Measurements from ENCODE around the gene ADAMTS16.

Gene ADAMTS16

DNA sequence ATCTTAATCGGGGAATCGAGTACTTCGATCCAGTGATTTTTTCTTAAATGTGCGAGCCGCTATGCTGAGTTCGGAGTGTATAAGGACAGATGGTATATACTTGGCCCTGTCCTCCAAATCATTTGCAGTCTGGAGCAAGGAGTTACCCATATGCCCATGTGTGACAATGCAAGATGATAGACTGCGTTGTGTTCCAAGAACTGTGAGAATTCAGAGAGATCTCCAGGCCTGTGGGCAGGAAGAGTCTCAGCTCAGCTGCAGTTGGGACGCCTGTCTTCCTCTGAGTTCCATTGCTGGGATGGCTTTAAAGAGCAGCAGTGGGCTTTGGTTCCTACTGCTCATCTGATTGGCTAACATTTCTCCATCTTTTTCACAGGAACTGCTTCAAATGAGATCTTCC, 106.6 kb downstream of the ADAMTS16 start:
- Mint-ChIP-seq H3K36me3 (ENCODE audit: low read depth) (no peaks in the 10 kb centered on the region), H3K9me3 (peaks cover 14% of the 10 kb centered on the region), H3K27me3 (no peaks in the 10 kb centered on the region)

GRCh38 chr5:5250758-5251157, 110.6 kb downstream of the ADAMTS16 start:
- no peak overlapping the region for H3K4me3 Mint-ChIP-seq
- intact Hi-C loops (cut with micrococcal nuclease): no loop called here
- H3K9me3 Mint-ChIP-seq: peaks cover 39% of the 10 kb centered on the region
- H3K4me1 Mint-ChIP-seq (ENCODE audit: low read depth): no peaks in the 10 kb centered on the region
- H3K27me3 Mint-ChIP-seq: no peaks in the 10 kb centered on the region
- H3K27ac Mint-ChIP-seq: no peak overlapping the region
- H3K36me3 Mint-ChIP-seq (ENCODE audit: low read depth): no peaks in the 10 kb centered on the region

More for the DNA sequence above, 106.6 kb downstream of the ADAMTS16 start:
- no peak overlapping the region for H3K4me3 Mint-ChIP-seq
- intact Hi-C loops (cut with micrococcal nuclease): no loop called here
- H3K4me1 Mint-ChIP-seq (ENCODE audit: low read depth): no peaks in the 10 kb centered on the region
- H3K27ac Mint-ChIP-seq: no peak overlapping the region

- no peaks in the 10 kb centered on the region for H3K27me3 Mint-ChIP-seq
Measured at GRCh38 chr5:5252106-5252505, 112.0 kb downstream of the ADAMTS16 start.

DNA sequence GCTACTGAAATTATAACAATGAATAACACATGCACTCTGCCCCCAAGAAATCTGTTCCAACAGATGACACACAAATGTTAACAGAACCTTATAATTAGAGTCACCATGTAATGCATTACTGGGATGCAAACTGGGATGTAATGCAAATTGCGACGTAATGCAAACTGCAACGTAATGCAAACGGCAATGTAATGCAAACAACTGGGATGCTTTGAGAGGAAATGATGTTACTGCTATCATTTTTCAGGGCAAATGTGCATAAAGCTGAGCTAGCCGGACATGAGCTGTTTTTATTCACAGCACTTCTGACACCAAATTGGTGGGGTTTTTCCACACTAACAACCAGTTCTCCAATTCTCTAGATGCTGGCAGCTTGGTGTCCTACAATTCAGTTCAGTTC, 117.2 kb downstream of the ADAMTS16 start:
- peaks cover 26% of the 10 kb centered on the region for H3K9me3 Mint-ChIP-seq
- intact Hi-C loops (cut with micrococcal nuclease): no loop called here
- H3K4me1 Mint-ChIP-seq (ENCODE audit: low read depth): no peaks in the 10 kb centered on the region

More at GRCh38 chr5:5252106-5252505, 112.0 kb downstream of the ADAMTS16 start:
- no peak overlapping the region for H3K27ac Mint-ChIP-seq
- H3K36me3 Mint-ChIP-seq (ENCODE audit: low read depth): no peaks in the 10 kb centered on the region
- peaks cover 44% of the 10 kb centered on the region for H3K9me3 Mint-ChIP-seq
- intact Hi-C loops (cut with micrococcal nuclease): no loop called here
- no peak overlapping the region for H3K4me3 Mint-ChIP-seq
- no peaks in the 10 kb centered on the region for H3K4me1 Mint-ChIP-seq (ENCODE audit: low read depth)

DNA sequence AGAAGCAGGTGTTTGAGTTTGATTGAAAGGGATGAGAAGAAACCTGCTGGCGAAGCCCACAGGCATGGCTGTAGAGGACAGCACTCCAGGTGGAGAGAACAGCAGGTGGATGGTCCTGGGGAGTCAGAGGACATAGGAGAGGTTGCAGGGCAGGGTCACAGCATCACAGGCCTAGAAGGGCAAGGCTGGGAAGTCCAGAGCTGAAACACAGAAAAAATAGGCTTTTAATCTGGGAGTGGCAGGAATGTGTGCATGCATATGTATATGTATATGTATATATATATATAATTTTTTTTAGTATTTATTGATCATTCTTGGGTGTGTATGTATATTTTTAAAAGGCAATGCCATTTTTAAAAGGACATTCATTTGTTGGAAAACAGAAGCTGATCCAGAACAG, 118.4 kb downstream of the ADAMTS16 start:
- Mint-ChIP-seq H3K4me3 (no peak overlapping the region), H3K4me1 (ENCODE audit: low read depth) (no peaks in the 10 kb centered on the region), H3K36me3 (ENCODE audit: low read depth) (no peaks in the 10 kb centered on the region), H3K9me3 (peaks cover 14% of the 10 kb centered on the region), H3K27ac (no peak overlapping the region), H3K27me3 (no peaks in the 10 kb centered on the region)
- intact Hi-C loops (cut with micrococcal nuclease): no loop called here

More for the DNA sequence above, 117.2 kb downstream of the ADAMTS16 start:
- H3K4me3 Mint-ChIP-seq: no peak overlapping the region
- no peaks in the 10 kb centered on the region for H3K36me3 Mint-ChIP-seq (ENCODE audit: low read depth)
- no peaks in the 10 kb centered on the region for H3K27me3 Mint-ChIP-seq
- H3K27ac Mint-ChIP-seq: no peak overlapping the region

GRCh38 chr5:5264727-5265126, 124.6 kb downstream of the ADAMTS16 start:
- Mint-ChIP-seq H3K27me3 (no peaks in the 10 kb centered on the region), H3K36me3 (ENCODE audit: low read depth) (no peaks in the 10 kb centered on the region), H3K9me3 (peaks cover 26% of the 10 kb centered on the region), H3K4me1 (ENCODE audit: low read depth) (no peaks in the 10 kb centered on the region), H3K4me3 (no peak overlapping the region), H3K27ac (no peak overlapping the region)
- intact Hi-C loops (cut with micrococcal nuclease): no loop called here

GRCh38 chr5:5266297-5266696, 126.2 kb downstream of the ADAMTS16 start:
- Mint-ChIP-seq H3K36me3 (ENCODE audit: low read depth) (no peaks in the 10 kb centered on the region), H3K27me3 (no peaks in the 10 kb centered on the region), H3K4me1 (ENCODE audit: low read depth) (no peaks in the 10 kb centered on the region), H3K27ac (no peak overlapping the region), H3K4me3 (no peak overlapping the region), H3K9me3 (peaks cover 34% of the 10 kb centered on the region)
- intact Hi-C loops (cut with micrococcal nuclease): no loop called here

- H3K9me3 Mint-ChIP-seq: peaks cover 34% of the 10 kb centered on the region
- no peak overlapping the region for H3K4me3 Mint-ChIP-seq
- no peaks in the 10 kb centered on the region for H3K4me1 Mint-ChIP-seq (ENCODE audit: low read depth)
- intact Hi-C loops (cut with micrococcal nuclease): no loop called here
- H3K36me3 Mint-ChIP-seq (ENCODE audit: low read depth): no peaks in the 10 kb centered on the region
- no peaks in the 10 kb centered on the region for H3K27me3 Mint-ChIP-seq
- no peak overlapping the region for H3K27ac Mint-ChIP-seq
Measured at GRCh38 chr5:5270161-5270560, 130.0 kb downstream of the ADAMTS16 start.

GRCh38 chr5:5270958-5271785, 131.0 kb downstream of the ADAMTS16 start:
- intact Hi-C loops (cut with micrococcal nuclease): no loop called here
- no peaks in the 10 kb centered on the region for H3K4me1 Mint-ChIP-seq (ENCODE audit: low read depth)
- no peak overlapping the region for H3K27ac Mint-ChIP-seq
- no peaks in the 10 kb centered on the region for H3K36me3 Mint-ChIP-seq (ENCODE audit: low read depth)
- no peak overlapping the region for H3K4me3 Mint-ChIP-seq
- no peaks in the 10 kb centered on the region for H3K27me3 Mint-ChIP-seq
- H3K9me3 Mint-ChIP-seq: peaks cover 34% of the 10 kb centered on the region

- Mint-ChIP-seq H3K27me3 (no peaks in the 10 kb centered on the region), H3K9me3 (peaks cover 34% of the 10 kb centered on the region), H3K36me3 (ENCODE audit: low read depth) (no peaks in the 10 kb centered on the region), H3K27ac (no peak overlapping the region), H3K4me1 (ENCODE audit: low read depth) (no peaks in the 10 kb centered on the region), H3K4me3 (no peak overlapping the region)
- intact Hi-C loops (cut with micrococcal nuclease): no loop called here
Measured at GRCh38 chr5:5271786-5272321, 131.7 kb downstream of the ADAMTS16 start.

DNA sequence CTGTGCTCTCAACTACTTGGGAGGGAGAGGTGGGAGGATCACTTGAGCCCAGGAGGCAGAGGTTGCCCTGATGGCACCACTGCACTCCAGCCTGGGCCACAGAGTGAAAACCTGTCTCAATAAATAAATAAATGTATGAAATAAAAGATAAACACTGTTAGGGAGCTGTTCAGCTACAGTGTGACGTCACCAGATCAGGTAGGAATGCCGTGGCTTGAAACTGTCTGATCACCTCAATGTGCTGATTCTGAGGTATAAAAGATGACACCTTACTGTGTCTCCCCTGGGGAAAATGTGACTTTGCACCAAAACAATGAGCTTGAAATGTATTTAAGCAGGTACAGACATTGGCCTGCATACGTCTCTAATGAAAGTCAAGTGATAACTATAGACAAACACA, 133.3 kb downstream of the ADAMTS16 start:
- Mint-ChIP-seq H3K4me1 (ENCODE audit: low read depth) (no peaks in the 10 kb centered on the region), H3K27ac (no peak overlapping the region), H3K4me3 (no peak overlapping the region), H3K36me3 (ENCODE audit: low read depth) (no peaks in the 10 kb centered on the region), H3K9me3 (peaks cover 22% of the 10 kb centered on the region), H3K27me3 (no peaks in the 10 kb centered on the region)
- intact Hi-C loops (cut with micrococcal nuclease): no loop called here

GRCh38 chr5:5273976-5274375, 133.8 kb downstream of the ADAMTS16 start:
- H3K36me3 Mint-ChIP-seq (ENCODE audit: low read depth): no peaks in the 10 kb centered on the region

GRCh38 chr5:5275211-5275610, 135.1 kb downstream of the ADAMTS16 start:
- H3K27ac Mint-ChIP-seq: no peak overlapping the region
- intact Hi-C loops (cut with micrococcal nuclease): no loop called here

More at GRCh38 chr5:5273976-5274375, 133.8 kb downstream of the ADAMTS16 start:
- intact Hi-C loops (cut with micrococcal nuclease): no loop called here
- Mint-ChIP-seq H3K4me1 (ENCODE audit: low read depth) (no peaks in the 10 kb centered on the region), H3K27ac (no peak overlapping the region), H3K4me3 (no peak overlapping the region), H3K27me3 (no peaks in the 10 kb centered on the region), H3K9me3 (peaks cover 16% of the 10 kb centered on the region)

DNA sequence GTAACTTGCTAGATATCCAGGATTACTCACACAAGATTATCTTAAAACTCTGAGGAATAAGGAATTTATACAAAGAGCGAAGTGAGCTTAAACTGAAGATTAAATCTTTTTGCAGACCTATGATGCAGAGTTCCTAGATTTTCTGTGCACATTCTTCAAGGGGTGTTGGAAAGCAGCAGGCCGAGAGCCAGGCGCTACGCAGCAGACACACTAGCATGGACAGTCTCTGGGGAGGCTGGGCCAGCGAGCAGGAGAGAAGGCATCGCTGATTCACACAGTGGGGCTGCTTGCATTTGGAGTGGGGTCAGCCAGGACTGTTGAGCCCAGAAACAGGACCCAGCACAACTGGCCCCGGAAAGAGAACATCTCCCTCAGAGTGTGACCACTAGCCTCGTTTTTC, 136.3 kb downstream of the ADAMTS16 start:
- intact Hi-C loops (cut with micrococcal nuclease): no loop called here
- Mint-ChIP-seq H3K36me3 (ENCODE audit: low read depth) (no peaks in the 10 kb centered on the region), H3K4me3 (no peak overlapping the region), H3K4me1 (ENCODE audit: low read depth) (no peaks in the 10 kb centered on the region), H3K27me3 (no peaks in the 10 kb centered on the region), H3K27ac (no peak overlapping the region), H3K9me3 (no peaks in the 10 kb centered on the region)

More at GRCh38 chr5:5275211-5275610, 135.1 kb downstream of the ADAMTS16 start:
- no peak overlapping the region for H3K4me3 Mint-ChIP-seq
- H3K27me3 Mint-ChIP-seq: no peaks in the 10 kb centered on the region
- H3K9me3 Mint-ChIP-seq: peaks cover 3% of the 10 kb centered on the region
- no peaks in the 10 kb centered on the region for H3K36me3 Mint-ChIP-seq (ENCODE audit: low read depth)
- no peaks in the 10 kb centered on the region for H3K4me1 Mint-ChIP-seq (ENCODE audit: low read depth)

Data from dendritic cell treated with granulocyte-macrophage colony-stimulating factor and Interleukin-4, amounts not matched to agents 40 ng/mL and 50 ng/mL, for 4 days (primary cell).